GM21515 (cell line): Measurements from ENCODE around the gene PKD1L1.
A peak's percentile ranks its signal among the peaks of the same experiment; 100 is the strongest.

Experiments
- ATAC-seq: cut with Tn5 transposase; IDR thresholded peaks from one replicate; pipeline ENCODE4 v1.9.1; 2021; ENCODE audit not compliant: unreplicated experiment

PKD1L1 gene

DNA sequence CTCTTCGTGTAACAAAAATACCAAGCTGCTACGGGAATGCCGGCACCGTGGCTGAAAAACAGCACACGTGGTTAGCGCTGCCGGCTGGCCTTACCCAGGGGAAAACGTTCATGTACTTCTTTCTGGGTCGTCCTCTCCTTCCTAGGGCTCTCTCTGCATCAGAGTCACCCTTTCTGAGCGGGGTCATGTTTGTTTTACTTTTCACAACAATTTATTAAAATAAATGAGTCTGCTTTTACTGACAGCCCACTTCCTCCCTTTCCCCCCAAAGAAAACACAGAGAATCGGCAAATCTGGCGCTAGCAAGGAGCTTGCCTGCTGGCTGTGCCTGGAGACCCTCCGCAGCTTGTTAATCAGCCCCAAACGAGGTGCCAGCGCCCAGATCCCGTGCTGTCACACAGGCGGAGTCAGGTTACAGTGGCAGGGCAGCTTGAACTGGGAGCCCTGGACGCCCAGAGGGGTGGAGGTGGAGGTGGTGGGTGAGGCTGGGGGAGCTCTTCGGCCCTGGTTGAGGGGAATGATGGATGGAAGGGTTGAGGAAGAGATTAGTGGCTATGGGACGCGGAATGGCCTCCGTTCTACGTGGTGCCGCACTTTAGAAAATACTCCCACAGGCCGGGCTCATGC, 204.2 kb downstream of the PKD1L1 start:
- ATAC-seq: no peak

DNA sequence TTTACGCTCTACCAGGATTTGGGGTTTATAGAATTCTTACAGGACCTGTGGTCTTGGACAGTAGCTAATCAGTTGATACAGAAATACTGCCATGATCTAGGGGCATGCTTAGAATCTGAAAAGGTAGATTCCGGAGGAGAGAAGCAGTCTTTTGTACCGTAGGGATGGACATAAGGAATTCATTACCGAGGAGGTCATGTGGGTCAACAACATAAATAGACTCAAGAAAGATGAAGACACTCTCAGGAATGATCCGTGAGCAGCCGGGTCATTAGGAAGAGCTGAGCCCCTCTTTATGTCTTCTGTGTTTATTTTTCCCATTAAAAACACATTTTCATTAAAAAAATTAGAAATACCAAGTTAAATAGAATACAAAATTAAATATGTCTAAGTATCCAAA, 206.3 kb downstream of the PKD1L1 start:
- no peak for ATAC-seq

DNA sequence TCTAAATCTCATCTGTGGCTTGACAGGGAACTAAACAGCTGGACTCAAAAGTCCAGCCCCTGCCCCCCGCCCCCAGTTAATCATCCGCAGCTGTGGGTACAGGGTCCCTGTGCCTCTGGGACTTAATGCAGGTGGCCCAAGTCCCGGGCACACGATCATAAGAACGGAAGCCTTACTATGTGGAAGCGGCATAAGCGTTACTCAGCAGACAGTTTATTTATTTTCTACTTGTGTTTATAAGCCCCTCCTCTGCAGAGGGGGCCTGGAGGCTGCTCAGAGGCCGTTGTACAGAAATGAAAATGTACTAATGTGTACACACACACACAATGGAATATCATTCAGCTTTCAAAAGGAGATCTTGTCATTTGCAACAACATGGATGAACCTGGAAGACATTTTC, 208.4 kb downstream of the PKD1L1 start:
- no peak for ATAC-seq

DNA sequence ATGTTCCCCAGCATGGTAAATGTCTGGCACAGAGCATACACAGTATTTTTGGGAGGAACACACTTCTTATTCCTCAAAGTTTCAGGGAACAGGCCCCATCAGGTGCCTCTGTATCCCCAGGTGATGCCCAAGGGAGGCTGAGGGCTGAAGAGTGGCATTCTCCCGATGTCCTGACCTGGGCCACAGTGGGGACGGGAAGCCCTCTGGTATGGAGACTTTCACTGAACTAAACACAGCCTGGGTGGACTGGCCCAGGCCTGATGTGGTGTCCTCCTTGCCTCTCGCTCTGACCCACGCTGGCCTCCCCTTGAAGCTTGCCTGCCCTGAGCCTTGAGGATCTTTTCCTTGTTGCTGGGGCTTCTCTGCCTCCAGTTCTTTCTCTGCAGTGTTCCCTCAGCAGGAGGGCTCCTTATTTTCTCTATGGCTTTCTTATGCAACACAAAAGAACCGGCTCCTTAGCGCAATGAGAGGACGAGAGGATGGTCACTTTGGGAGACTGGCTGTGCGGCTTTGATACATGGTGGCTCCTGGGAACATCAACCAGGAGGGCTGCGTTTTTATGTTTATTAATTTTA, 208.9 kb downstream of the PKD1L1 start:
- ATAC-seq: no peak

DNA sequence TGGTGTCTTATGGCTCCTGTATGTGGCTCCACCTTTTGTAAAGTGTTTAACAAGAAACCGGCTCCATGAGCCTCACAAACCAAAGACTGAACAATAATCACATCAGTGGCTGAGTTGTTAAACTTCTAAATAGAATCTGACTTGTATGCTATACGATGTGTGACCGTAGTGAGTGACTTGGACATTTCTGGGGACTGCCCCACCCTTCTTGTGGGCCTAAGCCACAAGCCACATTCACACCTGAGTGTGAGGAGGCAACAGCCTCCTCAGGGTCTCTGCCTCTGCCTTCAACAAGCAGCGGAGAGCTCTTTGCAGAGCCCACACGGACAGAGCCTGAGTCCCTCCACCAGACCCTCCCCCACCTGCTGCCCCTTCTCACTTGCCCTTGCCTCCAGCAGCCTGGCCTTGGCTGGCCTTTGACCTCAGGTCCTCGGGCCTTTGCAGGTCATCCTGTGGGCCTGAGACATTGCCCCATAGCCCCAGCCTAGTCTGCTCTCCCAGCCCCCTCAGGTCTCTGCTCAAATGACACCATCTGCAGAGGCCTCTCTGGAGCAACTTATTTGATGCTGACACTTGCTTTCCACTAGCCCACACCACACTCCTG, 209.6 kb downstream of the PKD1L1 start:
- peak; percentile 85 for ATAC-seq

DNA sequence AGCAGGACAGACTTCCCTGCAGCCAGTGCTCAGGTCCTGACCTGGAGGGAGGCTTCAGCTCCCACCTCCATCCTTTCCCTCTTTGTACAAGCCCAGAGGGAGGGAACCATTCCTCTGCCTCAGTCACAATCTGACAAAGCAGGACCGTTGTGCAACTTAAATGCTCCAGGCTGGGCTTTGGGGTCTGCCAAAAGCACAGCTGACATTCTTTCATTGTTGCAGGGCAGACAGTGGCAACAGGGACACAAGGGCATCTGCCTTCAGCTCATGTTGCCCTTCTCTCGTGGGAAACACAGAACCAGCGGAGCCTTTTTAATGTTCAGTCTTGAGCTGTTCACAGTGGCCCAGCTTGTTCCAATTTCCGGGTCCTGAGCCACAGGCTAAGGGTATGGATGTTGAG, 210.7 kb downstream of the PKD1L1 start:
- no peak for ATAC-seq

DNA sequence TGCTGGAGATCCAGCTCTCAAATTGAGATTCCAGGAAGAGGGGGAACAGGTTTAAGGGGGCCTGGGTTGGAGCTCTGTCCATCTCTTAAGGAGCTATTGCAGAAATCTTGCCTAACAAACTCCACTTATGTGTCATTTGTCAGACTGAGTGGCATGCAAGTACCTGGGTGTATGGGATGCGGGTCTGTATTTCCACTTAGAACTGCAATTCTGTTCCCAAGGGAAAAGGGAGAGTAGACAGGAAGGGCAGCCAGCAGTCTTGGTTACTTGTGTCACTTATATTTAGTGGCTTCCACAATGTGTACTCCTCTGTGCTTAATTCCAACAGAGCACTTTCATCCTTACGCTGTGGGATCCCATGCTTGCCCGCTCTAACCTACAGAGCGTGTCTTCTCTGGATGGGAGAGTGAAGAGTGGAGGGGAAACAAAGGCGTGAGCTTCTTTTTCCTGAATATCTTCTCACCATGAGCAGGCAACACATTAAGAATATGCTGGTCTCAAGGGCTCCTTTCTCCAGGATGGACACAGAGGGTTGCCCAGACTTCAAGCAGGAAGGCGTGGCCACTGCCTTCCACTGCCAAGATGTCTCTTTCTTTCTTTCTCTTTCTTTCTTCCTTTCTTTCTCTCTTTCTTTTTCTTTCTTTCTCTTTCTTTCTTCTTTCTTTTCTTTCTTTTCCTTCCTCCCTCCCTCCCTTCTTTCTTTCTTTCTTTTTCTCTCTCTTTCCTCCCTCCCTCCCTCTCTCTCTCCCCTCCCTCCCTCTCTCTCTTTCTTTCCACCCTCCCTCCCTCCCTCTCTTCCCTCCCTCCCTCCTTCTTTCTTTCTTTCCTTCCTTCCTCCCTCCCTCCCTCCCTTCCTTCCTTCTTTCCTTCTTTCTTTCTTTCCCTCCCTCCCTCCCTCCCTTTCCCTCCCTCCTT, 212.6 kb downstream of the PKD1L1 start:
- no peak for ATAC-seq

DNA sequence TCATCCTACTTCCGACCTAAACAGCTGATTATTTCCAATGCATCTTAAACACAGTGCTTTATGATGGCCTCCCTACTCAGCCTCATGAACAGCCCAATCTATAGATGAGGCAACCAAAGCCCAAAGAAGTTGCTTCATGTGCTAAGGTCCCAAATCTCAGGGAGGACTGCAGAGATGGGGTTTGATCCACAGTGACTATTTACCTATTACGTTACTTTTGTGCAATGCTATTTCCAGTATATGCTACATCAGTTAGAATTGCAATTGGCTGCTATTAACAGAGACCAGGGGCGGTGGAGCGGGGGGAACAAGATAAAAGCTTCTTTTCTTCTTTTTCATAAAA, 213.3 kb downstream of the PKD1L1 start:
- ATAC-seq: no peak

DNA sequence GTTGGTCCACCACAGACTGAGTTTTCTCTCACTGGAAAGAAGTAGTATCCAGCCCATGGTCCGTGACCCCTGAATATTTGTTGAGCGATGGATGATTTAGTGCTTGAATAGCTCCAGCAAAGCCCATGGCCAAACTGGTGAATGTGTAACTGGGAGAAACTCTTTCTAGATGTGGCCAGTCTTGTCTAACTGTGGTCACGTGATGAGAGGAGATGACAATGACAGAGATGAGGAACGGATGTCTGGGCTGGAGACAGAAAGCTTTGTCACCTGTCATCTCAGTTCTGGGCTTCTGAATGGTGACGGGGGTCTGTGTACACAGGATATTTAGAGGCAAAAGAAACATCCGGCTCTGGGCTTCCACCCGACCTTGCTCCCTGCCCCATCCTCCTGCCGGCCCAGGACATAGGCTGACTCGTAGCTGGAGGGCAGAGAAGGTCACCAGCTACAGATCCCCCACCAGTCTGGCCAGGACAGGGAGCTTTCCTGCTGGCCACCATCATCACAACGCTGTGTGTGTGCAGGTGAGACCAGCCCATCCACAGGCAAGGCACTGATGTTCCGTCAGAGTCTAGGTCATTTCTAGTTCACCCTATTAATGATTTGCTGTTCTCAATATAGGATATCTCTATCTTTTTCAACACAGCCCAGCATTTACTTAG, 213.8 kb downstream of the PKD1L1 start:
- ATAC-seq: no peak

DNA sequence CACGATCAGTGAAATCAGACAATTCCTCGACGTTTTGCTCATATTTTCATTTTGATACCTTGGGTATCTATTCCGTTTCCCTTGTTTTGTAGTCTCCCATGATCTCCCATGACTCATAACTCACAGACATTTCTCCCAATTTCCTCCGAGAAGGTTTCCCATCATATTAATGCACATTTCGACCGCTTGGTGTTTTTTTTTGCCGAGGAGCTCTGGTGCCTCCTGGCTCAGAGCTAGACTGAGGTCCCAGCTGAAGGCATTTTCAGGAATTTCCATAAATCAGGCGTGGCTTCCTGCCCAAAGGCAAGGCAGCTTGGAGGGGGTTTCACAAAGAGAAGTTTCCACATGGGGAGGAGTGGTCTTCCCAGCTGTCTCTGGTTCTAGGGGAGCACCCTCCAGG, 218.1 kb downstream of the PKD1L1 start:
- ATAC-seq: no peak

DNA sequence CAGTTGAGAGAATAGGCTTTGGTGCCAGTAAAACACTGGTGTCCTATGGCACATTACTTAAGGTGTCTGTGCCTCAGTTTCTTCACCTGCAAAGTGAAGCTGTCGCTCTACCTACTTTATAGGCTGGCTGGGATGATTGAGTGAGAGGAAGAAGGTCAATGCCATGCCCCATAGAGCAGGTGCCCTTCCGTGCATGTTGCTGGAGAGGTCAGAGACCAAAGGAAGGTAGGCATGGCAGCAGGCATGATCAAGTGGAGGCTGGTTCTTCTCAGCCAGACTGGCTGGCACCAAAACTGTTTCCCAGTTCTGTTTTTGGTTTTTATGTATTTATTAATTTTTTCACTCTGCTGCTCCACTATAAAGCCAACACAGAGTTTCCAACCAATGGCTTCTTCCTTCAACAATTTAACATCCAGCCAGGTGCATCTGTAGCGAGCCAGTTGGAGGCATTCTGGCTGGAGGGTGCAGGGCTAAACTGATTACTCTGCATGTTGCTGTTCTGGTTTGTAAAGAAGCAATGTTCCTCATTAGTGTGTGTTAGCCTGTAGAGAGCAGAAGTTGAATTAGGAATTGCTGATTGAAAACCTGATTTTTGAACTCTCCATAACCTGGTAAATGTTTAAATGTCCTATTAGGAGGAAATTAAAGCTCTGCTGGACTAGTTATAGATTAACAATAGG, 222.1 kb downstream of the PKD1L1 start:
- no peak for ATAC-seq

DNA sequence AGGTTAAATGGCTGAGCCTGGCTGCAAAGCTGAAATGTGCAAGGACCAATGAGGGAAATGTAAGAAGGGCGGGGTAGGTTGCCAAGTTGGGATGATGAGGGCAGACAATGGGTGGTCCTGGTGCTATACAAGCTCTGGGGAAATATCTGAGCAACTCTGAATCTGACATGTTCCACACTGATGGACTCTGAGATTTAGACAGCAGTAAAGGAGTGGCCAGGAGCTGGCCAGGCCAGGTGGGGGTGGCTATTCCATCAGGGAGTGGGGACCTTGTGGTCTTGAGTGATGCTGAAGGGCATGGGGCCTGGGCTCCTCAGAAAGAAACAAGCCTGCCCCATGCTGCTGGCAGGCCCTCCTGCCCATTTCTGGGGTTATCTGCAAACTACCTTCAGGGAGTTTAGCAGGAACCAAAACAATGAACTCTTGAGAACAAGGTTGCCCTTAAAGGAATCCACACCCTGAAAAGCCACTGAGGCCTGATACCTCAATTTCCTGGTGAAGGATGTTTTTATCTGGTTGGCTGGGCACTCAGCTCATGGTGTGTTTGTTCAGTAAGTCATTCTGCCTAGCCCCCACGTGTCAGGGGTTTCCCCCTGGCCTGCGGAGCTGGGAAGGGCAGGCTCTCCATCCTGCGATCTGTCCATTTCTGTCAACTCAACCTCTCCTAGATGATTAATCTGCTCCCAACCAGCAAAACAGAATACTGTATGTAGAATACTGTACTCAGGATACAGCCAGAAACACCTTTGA, 223.1 kb downstream of the PKD1L1 start:
- no peak for ATAC-seq
